GM06990 (cell line): Measurements from ENCODE around the gene MUL1.

Source experiments
- DNase-seq: peaks from one replicate; pipeline ENCODE4 v3.0.0-alpha.2; 2011; ENCODE audit not compliant: insufficient read length; ENCODE audit errors: extremely low read depth
- H3K27me3 ChIP-seq: replicated peaks from 2 replicates; pipeline ENCODE4 v1.6.0; 2011; ENCODE audit warnings: low read length; ENCODE audit not compliant: control insufficient read depth, insufficient read depth
- H3K36me3 ChIP-seq: 2 replicates; pipeline ENCODE4 v1.5.1; 2011; ENCODE audit warnings: low read length; ENCODE audit not compliant: control insufficient read depth, insufficient read depth
- H3K4me3 ChIP-seq: replicated peaks from 2 replicates; pipeline ENCODE4 v1.5.1; 2011; ENCODE audit warnings: low read depth, mild to moderate bottlenecking, control low read depth, low read length
- CTCF ChIP-seq: IDR thresholded peaks from 2 replicates; pipeline ENCODE4 v1.5.1; 2011; ENCODE audit warnings: low read length, control low read depth, mild to moderate bottlenecking, inconsistent platforms; ENCODE audit not compliant: insufficient read depth, poor library complexity, severe bottlenecking

The MUL1 gene

GRCh38 chr1:20487236-20487590, 20.7 kb downstream of the MUL1 start:
- no peak for TF ChIP-seq CTCF
- DNase-seq = no peak
- no peak overlapping the region for H3K4me3 ChIP-seq
- H3K27me3 ChIP-seq = no peaks in the 10 kb centered on the region; the same call in none of the 2 replicates
- H3K36me3 ChIP-seq = no peaks in the 10 kb centered on the region

GRCh38 chr1:20486457-20487235, 21.3 kb downstream of the MUL1 start:
- no peaks in the 10 kb centered on the region; the same call in none of the 2 replicates for H3K27me3 ChIP-seq

GRCh38 chr1:20485527-20486456, 22.2 kb downstream of the MUL1 start, which contains the start of gene CAMK2N1:
TSS of gene CAMK2N1 (minus strand) at chr1:20486210. CDS start at chr1:20485379, 831 bp downstream.
- no peak for DNase-seq

More at GRCh38 chr1:20486457-20487235, 21.3 kb downstream of the MUL1 start:
- no peak for TF ChIP-seq CTCF
- H3K4me3 ChIP-seq = no peak overlapping the region
- no peak for DNase-seq
- no peaks in the 10 kb centered on the region for H3K36me3 ChIP-seq

GRCh38 chr1:20484519-20485462, 23.2 kb downstream of the MUL1 start:
- Histone ChIP-seq H3K27me3 (no peaks in the 10 kb centered on the region; the same call in none of the 2 replicates), H3K4me3 (no peak overlapping the region)
- no peak for DNase-seq

More at GRCh38 chr1:20485527-20486456, 22.2 kb downstream of the MUL1 start, which contains the start of gene CAMK2N1:
- TF ChIP-seq CTCF = no peak
- Histone ChIP-seq H3K4me3 (no peak within 1 kb of the TSS; the same call in 1 of the 2 replicates), H3K36me3 (no peaks in the 10 kb centered on the region), H3K27me3 (no peaks in the 10 kb centered on the region; the same call in none of the 2 replicates)

More at GRCh38 chr1:20484519-20485462, 23.2 kb downstream of the MUL1 start:
- TF ChIP-seq CTCF = no peak
- H3K36me3 ChIP-seq = no peaks in the 10 kb centered on the region
